ENCODE data around the gene ETV3.

Gene ETV3

GRCh38 chr1:157090196-157090647 lies 48.0 kb downstream of the ETV3 start:
- peak; percentile 73 to 88 for DNase-seq

DNA sequence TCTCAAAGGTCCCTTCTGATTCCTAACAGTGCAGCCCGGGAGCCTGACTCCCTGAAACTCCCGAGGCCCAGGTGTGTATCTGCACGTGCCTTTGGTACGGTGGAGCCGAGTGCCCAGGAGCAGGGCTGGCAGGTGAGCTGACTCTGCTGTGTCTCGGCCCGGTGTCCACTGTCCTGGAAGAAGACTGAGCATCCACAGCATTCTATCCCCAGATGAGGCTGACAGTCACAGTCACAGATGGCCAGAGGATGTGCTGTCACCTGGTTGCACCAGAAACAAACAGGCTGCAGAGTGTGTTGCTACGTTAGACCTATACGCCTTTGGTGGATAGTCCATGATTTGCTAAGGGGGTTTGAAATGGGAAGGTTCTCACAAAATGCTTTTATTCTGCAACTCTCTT lies 48.4 kb downstream of the ETV3 start:
- DNase-seq = no peak

DNA sequence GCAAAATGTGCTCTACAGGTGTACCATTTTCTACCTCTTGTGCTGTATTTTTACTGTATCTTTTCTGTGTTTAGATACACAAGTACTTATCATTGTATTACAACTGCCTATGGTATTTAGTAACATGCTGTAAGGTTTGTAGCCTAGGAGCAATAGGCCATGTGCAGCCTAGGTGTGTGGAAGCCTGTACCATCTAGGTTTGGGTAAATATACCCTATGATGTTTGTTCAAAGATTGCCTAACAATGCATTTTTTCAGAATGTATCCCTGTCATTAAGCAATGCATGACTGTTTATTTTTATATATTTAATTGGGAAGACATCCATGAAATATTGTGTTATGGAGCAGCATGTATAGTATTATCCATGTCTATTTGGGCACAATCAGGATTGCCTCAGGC lies 49.6 kb downstream of the ETV3 start:
- no peak for DNase-seq

- no peak for DNase-seq
Measured at GRCh38 chr1:157087030-157087429, 51.2 kb downstream of the ETV3 start.

DNA sequence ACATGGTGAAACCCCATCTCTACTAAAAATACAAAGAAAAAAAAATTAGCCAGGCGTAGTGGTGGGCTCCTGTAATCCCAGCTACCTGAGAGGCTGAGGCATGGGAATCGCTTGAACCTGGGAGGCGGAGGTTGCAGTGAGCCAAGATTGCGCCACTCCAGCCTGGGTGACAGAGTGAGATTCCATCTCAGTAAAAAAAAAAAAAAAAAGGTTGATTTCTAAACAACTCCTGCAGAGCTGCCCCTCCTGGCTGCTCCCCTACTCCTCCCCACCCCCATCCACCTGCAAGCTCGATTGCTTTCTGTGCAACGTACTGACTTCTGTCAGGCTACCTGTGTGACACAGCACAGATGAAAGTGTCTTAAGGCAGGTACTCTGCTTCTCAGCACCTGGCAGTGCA lies 51.9 kb downstream of the ETV3 start:
- no peak for DNase-seq

DNA sequence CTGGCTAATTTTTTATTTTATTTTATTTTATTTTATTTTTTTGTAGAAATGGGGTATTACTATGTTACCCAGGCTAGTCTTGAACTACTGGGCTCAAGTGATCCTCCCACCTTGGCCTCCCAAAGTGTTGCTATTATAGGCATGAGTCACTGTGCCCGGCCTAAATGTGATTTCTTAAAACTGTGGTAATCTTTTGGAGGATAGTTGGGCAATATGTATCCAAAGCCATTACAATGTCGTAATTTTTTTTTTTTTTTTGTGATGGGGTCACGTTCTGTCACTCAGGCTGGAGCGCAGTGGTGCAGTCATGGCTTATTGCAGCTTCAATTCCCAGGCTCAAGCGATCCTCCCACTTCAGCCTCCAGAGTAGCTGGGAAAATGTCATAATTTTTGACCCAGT lies 52.8 kb downstream of the ETV3 start:
- DNase-seq = no peak

DNA sequence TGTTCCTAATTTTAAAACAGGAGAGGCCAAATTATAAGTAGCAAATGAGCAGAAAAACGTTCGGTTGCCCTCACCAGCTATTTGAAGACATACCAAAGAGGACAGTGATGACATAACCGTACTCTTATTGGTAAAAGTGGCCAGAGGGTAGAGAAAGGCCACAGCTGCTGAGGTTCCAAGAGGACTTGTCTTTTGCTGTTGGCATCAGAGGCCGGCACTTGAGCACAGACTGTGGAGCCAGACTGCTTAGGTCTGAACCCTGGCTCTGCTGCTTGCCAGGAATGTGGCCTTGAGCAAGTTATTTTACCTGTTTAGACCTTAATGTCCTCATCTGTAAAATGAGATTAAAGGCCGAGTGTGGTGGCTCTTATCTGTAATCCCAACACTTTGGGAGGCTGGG lies 53.5 kb downstream of the ETV3 start:
- no peak for DNase-seq

DNA sequence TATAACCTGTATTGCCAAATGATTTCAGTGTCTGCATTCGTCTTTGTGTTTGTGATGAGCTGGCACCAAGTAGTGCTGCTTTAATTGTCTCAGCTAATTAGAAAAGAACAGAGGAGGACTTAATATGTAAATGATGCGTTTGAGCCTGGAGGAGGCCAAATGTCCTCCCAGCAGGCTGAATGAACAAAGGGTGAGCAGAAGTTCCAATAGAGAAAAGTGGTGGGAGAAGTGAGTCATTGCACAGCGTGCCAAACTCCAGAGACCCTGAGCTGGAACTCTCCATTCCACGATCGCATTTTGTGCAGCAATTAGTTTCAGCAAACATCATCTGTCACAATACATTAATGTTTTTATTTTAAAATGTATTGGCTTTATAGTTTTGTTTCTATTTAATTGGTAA lies 56.5 kb downstream of the ETV3 start:
- DNase-seq = no peak

DNA sequence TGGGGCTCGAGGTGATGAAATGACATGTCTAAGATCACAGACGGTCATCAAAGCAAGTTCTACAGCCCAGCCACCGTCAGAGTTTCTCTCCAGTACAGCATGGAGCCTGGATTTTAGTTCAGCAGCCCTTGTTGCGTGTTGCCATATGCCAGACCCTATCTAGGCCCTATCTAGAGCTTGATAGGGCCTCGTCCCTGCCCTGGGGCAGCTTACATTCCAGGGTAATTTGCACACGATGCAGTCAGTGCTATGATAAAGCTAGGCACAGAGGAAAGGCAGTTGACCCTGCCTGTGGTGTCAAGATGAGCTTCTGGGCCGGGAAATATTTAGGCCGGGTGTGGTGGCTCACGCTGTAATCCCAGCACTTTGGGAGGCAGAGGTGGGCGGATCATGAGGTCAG lies 57.5 kb downstream of the ETV3 start:
- DNase-seq = no peak

DNA sequence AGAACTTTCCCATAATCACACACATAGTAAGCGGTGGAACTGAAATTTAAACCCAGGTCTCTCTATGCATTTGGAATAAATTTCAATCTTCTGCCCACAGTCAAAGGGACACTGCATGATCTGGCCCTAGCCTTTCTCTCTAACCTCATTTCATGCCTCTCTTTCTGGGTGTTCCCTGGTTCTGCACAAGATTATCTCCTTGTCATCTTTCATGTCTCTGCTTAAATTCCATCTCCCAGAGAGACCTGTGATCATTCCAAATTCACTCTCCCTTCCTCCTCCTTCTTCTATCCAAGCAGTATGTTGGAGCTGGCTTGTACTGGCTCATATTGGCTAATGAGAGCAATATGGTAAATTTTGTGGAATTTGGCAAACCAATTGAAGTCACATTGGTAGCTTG lies 60.8 kb downstream of the ETV3 start:
- no peak for DNase-seq

- DNase-seq = peak in 1 of 2 experiments; percentile 19
Measured at GRCh38 chr1:157073944-157074685, 64.1 kb downstream of the ETV3 start.
